Breast epithelium (tissue), 3 donors: ENCODE measurements around the gene ANKRD55.

Experiments used
- CTCF ChIP-seq, 3 donors: fragments of 450-650 bp; IDR thresholded peaks; one replicate each; pipeline ENCODE4 v1.5.1; 2016 to 2017; ENCODE audit warnings: antibody characterized with exemption in 3 of 3, mild to moderate bottlenecking in 3 of 3, moderate library complexity in 3 of 3
- POLR2A ChIP-seq: fragments of 450-650 bp; IDR thresholded peaks from one replicate; pipeline ENCODE4 v1.6.1; 2016; ENCODE audit warnings: antibody characterized with exemption, mild to moderate bottlenecking, moderate library complexity
- POLR2AphosphoS5 ChIP-seq, 3 donors: sonication (generic); formaldehyde crosslinking; IDR thresholded peaks; one replicate each; pipeline ENCODE4 v1.6.1; 2017; ENCODE audit warnings: antibody characterized with exemption in 3 of 3

- TF ChIP-seq CTCF (IDR thresholded peaks at IDR 0.05): no peak
- no peak for TF ChIP-seq POLR2AphosphoS5 (IDR thresholded peaks at IDR 0.05)
- no peak for TF ChIP-seq POLR2A
Observed at GRCh38 chr5:56253924-56254323, 20.8 kb upstream of the ANKRD55 start.
